Measurements from ENCODE around the gene KHDRBS2.

The KHDRBS2 gene

GRCh38 chr6:62285612-62286469 is at the start of gene KHDRBS2:
Gene KHDRBS2 (minus strand): TSS chr6:62286225.
- DNase-seq (ENCODE audit: low spot score) = peak; percentile 15

- DNase-seq (ENCODE audit: low spot score) = no peak
Observed at GRCh38 chr6:62328607-62329006, 42.6 kb upstream of the KHDRBS2 start.

- no peak for DNase-seq (ENCODE audit: low spot score)
Observed at GRCh38 chr6:62324834-62325233, 38.8 kb upstream of the KHDRBS2 start.

- no peak for DNase-seq (ENCODE audit: low spot score)
Observed at GRCh38 chr6:62323818-62324431, 37.9 kb upstream of the KHDRBS2 start.

- no peak for DNase-seq (ENCODE audit: low spot score)
Observed at GRCh38 chr6:62298745-62299392, 12.8 kb upstream of the KHDRBS2 start.

GRCh38 chr6:62296541-62296940 is 10.5 kb upstream of the KHDRBS2 start:
- DNase-seq (ENCODE audit: low spot score) = no peak

GRCh38 chr6:62288974-62289373 is 2.9 kb upstream of the KHDRBS2 start:
- DNase-seq (ENCODE audit: low spot score) = no peak

GRCh38 chr6:62288562-62288961 is 2.5 kb upstream of the KHDRBS2 start:
- no peak for DNase-seq (ENCODE audit: low spot score)

GRCh38 chr6:62286470-62286843 is 432 bp upstream of the KHDRBS2 start:
- DNase-seq (ENCODE audit: low spot score) = no peak

GRCh38 chr6:62284725-62285124 is 1.3 kb downstream of the KHDRBS2 start:
- DNase-seq (ENCODE audit: low spot score) = no peak

GRCh38 chr6:62283796-62284411 is 2.1 kb downstream of the KHDRBS2 start:
- DNase-seq (ENCODE audit: low spot score) = peak; percentile 19

- DNase-seq (ENCODE audit: low spot score) = no peak
Observed at GRCh38 chr6:62283365-62283764, 2.7 kb downstream of the KHDRBS2 start.

- no peak for DNase-seq (ENCODE audit: low spot score)
Observed at GRCh38 chr6:62280099-62280498, 5.9 kb downstream of the KHDRBS2 start.

GRCh38 chr6:62272114-62272513 is 13.9 kb downstream of the KHDRBS2 start:
- DNase-seq (ENCODE audit: low spot score) = no peak

- DNase-seq (ENCODE audit: low spot score) = no peak
Observed at GRCh38 chr6:62265906-62266525, 20.0 kb downstream of the KHDRBS2 start.

- no peak for DNase-seq (ENCODE audit: low spot score)
Observed at GRCh38 chr6:62262283-62262682, 23.7 kb downstream of the KHDRBS2 start.

- no peak for DNase-seq (ENCODE audit: low spot score)
Observed at GRCh38 chr6:62246087-62246486, 39.9 kb downstream of the KHDRBS2 start.

- no peak for DNase-seq (ENCODE audit: low spot score)
Observed at GRCh38 chr6:62236784-62237183, 49.2 kb downstream of the KHDRBS2 start.

- DNase-seq (ENCODE audit: low spot score) = no peak
Observed at GRCh38 chr6:62229231-62229630, 56.8 kb downstream of the KHDRBS2 start.

GRCh38 chr6:62217866-62218265 is 68.2 kb downstream of the KHDRBS2 start:
- DNase-seq (ENCODE audit: low spot score) = no peak

GRCh38 chr6:62202078-62202477 is 83.9 kb downstream of the KHDRBS2 start:
- DNase-seq (ENCODE audit: low spot score) = no peak

GRCh38 chr6:62192593-62192992 is 93.4 kb downstream of the KHDRBS2 start:
- no peak for DNase-seq (ENCODE audit: low spot score)

All from activated CD4-positive, alpha-beta T cell treated with anti-CD3 and anti-CD28 coated beads, Interleukin-2, Interleukin-4, amounts not matched to agents 100 ng/mL and 50 ng/mL, durations not matched to agents 16 hours and 8 hours (primary cell).